Endothelial cell of umbilical vein (primary cell): Measurements from ENCODE around the gene MICB. TPM values are rescaled to one million over a fixed set of nuclear protein-coding genes. Genes with fewer than 3 reads are reported as not detected.

Experiments
- BruUV-seq: library from RNA; stranded (reverse); fragments of 400-500 nt; replicated peaks from 2 replicates; lab custom pipeline; 2021; lab: Mats Ljungman, UMichigan
- CTCF ChIA-PET: fragments of 300-600, 350-600 bp; sonication (Branson Sonifier 250); formaldehyde crosslinking; loops from one replicate; lab custom pipeline; 2021; ENCODE audit warnings: antibody characterized with exemption, inconsistent platforms; lab: Charles Lee
- POLR2A ChIA-PET: fragments of 300-600, 350-600 bp; sonication (Branson Sonifier 250); formaldehyde crosslinking; loops from one replicate; lab custom pipeline; 2021; ENCODE audit warnings: antibody characterized with exemption, inconsistent platforms; lab: Charles Lee
- DNase-seq: peaks from one replicate; pipeline ENCODE4 v3.0.0-alpha.2; 2011; ENCODE audit warnings: low read depth, low spot score
- FAIRE-seq: peaks from 2 replicates; lab custom pipeline; 2011; peaks lifted over from hg19 to GRCh38; lab: Jason Lieb, UNC
- H2AFZ ChIP-seq: 2 replicates; pipeline ENCODE4 v1.6.0; 2012; ENCODE audit warnings: low read depth, low read length, control low read depth, inconsistent platforms
- H3K27ac ChIP-seq: 2 replicates; pipeline ENCODE4 v1.5.1; 2011; ENCODE audit warnings: low read depth, mild to moderate bottlenecking, control low read depth, low read length, moderate library complexity; ENCODE audit not compliant: insufficient read depth
- H3K27me3 ChIP-seq, 2 experiments: 2 replicates each; pipeline versions ENCODE4 v1.6.0 to v1.6.1; 2011; ENCODE audit warnings: low read length in 2 of 2, mixed read lengths in 1 of 2; ENCODE audit not compliant: control insufficient read depth in 2 of 2, insufficient read depth in 2 of 2
- H3K36me3 ChIP-seq, 2 experiments: 2 replicates in 1 of 2; 3 replicates in 1 of 2; pipeline ENCODE4 v1.5.1; 2011; ENCODE audit warnings: low read length in 2 of 2, mild to moderate bottlenecking in 1 of 2, moderate library complexity in 1 of 2; ENCODE audit not compliant: control insufficient read depth in 2 of 2, insufficient read depth in 2 of 2; ENCODE audit errors: extremely low read depth in 1 of 2
- H3K4me1 ChIP-seq: 3 replicates; pipeline ENCODE4 v1.5.1; 2011; ENCODE audit warnings: mild to moderate bottlenecking, low read length; ENCODE audit not compliant: control insufficient read depth, insufficient read depth; ENCODE audit errors: extremely low read depth
- H3K4me2 ChIP-seq: 2 replicates; pipeline ENCODE4 v1.6.1; 2011; ENCODE audit warnings: low read length, control low read depth, mixed read lengths; ENCODE audit not compliant: insufficient read depth
- H3K4me3 ChIP-seq, 3 experiments: fragments of 200-600 bp in 1 of 3; sonication (generic), shearing (Covaris generic) in 1 of 3; replicated peaks in 1 of 3; 2 replicates each; pipeline ENCODE4 v1.5.1; 2011 to 2016; ENCODE audit warnings: control low read depth in 3 of 3, low read length in 3 of 3, mild to moderate bottlenecking in 2 of 3, inconsistent platforms in 1 of 3, low read depth in 1 of 3, moderate library complexity in 1 of 3; ENCODE audit not compliant: insufficient read depth in 1 of 3
- H3K79me2 ChIP-seq: 2 replicates; pipeline ENCODE4 v1.6.0; 2012; ENCODE audit warnings: low read length, inconsistent platforms; ENCODE audit not compliant: control insufficient read depth, insufficient read depth
- H3K9ac ChIP-seq: replicated peaks from 2 replicates; pipeline ENCODE3; 2011; ENCODE audit warnings: low read length, control low read depth; ENCODE audit not compliant: insufficient read depth; ENCODE audit errors: extremely low read depth
- H3K9me1 ChIP-seq: replicated peaks from 3 replicates; pipeline ENCODE4 v1.6.0; 2011; ENCODE audit warnings: mild to moderate bottlenecking, low read length; ENCODE audit not compliant: control insufficient read depth, insufficient read depth; ENCODE audit errors: extremely low read depth
- H3K9me3 ChIP-seq: replicated peaks from 2 replicates; pipeline ENCODE4 v1.5.1; 2012; ENCODE audit warnings: low read length, inconsistent platforms; ENCODE audit not compliant: control insufficient read depth, insufficient read depth
- H4K20me1 ChIP-seq: replicated peaks from 2 replicates; pipeline ENCODE3; 2011; ENCODE audit warnings: mild to moderate bottlenecking, low read length; ENCODE audit not compliant: control insufficient read depth, insufficient read depth; ENCODE audit errors: extremely low read depth
- FOS ChIP-seq: IDR thresholded peaks from 2 replicates; pipeline ENCODE4 v1.6.1; 2011; ENCODE audit warnings: mild to moderate bottlenecking, low read length, moderate library complexity, borderline replicate concordance; ENCODE audit not compliant: insufficient read depth
- GATA2 ChIP-seq: IDR thresholded peaks from 2 replicates; pipeline ENCODE4 v1.7.0; 2011; ENCODE audit warnings: low read depth, mild to moderate bottlenecking, moderate library complexity, mixed read lengths, low read length; ENCODE audit not compliant: insufficient read length, insufficient read depth
- JUN ChIP-seq: IDR thresholded peaks from 2 replicates; pipeline ENCODE4 v1.6.1; 2011; ENCODE audit warnings: borderline replicate concordance, low read depth; ENCODE audit not compliant: insufficient read length, insufficient read depth
- MYC ChIP-seq: IDR thresholded peaks from one replicate; pipeline ENCODE4 v1.6.1; 2011; ENCODE audit warnings: mild to moderate bottlenecking, low read depth, low read length
- POLR2AphosphoS5 ChIP-seq: IDR thresholded peaks from 2 replicates; pipeline ENCODE4 v1.6.1; 2012; ENCODE audit warnings: low read depth, mild to moderate bottlenecking, control low read depth, low read length, moderate library complexity; ENCODE audit not compliant: insufficient read depth
- dilution Hi-C: fragments of 300-500 bp; cut with MboI; formaldehyde crosslinking; loops from one replicate; pipeline ENCODE4 v1.15.0; 2019; ENCODE audit warnings: low sequenced_read_pairs; ENCODE audit not compliant: extremely low pct_ligation_motif_present
- intact Hi-C: fragments of 100-400 bp; cut with micrococcal nuclease; formaldehyde crosslinking; loops from one replicate; pipeline ENCODE4 v1.10.0; 2022
- polyA plus RNA-seq, 4 experiments: library from polyadenylated mRNA; depleted of rRNA in 3 of 4; stranded (reverse) in 3 of 4; unstranded in 1 of 4; fragments of >200 nt; gene quantifications; 2 replicates each; pipeline versions ENCODE4 v1.2.1 to v1.2.3, GENCODE V29; 2011 to 2012; ENCODE audit warnings: missing spikeins in 1 of 4
- total RNA-seq: library from RNA; stranded (reverse); gene quantifications from 2 replicates; pipeline ENCODE4 v1.2.3, GENCODE V29; 2021
- TF ChIP-seq, protein P1 (sequence below): IDR thresholded peaks from 2 replicates; pipeline ENCODE4 v1.6.1; 2011; ENCODE audit not compliant: insufficient read depth, insufficient read length

The MICB gene
- total and polyA plus RNA-seq, 2 donors (not counting 3 experiments of a cell fraction or from before 2014, with no cell fraction given), result 32.8 to 36.3 TPM

DNA sequence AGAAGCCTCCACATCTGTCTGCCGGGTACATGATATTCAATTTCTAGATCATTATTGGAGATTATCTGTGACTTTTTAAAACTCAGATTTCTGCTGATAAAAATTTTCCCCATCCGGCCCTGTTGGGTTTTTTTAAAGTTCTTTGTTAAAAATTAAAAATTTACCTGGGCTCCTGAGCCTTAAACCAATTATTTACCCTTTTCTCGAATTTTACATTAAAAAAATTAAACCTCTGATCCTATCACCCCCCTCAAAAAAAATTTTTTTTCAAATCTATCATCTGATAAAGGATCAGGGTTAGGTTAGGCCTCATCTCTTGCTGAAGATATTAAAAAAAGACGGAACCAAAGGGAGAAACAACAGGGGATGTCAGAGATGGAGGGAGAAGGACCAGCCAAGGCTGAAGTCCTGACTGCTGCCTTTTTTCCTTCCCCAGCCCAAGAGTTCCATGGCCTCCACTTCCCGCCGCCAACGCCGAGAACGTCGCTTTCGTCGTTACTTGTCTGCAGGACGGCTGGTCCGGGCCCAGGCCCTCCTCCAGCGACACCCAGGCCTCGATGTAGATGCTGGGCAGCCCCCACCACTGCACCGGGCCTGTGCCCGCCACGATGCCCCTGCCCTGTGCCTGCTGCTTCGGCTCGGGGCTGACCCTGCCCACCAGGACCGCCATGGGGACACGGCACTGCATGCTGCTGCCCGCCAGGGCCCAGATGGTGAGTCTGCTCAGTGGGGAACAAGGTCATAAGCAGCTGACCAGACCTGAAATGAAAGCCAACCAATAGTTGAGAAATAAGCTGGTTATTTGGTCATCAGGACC is 50.0 kb downstream of the MICB start:
- Histone ChIP-seq H4K20me1 (no peaks in the 10 kb centered on the region), H3K9me1 (no peaks in the 10 kb centered on the region), H3K4me3 (peak overlapping the region; percentile 22 to 55 (median 34)), H3K4me1 (peaks cover 17% of the 10 kb centered on the region), H3K27ac (peak overlapping the region; percentile 87), H3K27me3 (no peaks in the 10 kb centered on the region), H3K36me3 (no peaks in the 10 kb centered on the region), H3K9me3 (no peaks in the 10 kb centered on the region), H3K4me2 (peak overlapping the region; percentile 87), H3K79me2 (peaks cover 7% of the 10 kb centered on the region), H3K9ac (peak overlapping the region; percentile 96), H2AFZ (peak overlapping the region; percentile 34)
- DNase-seq, result no peak
- TF ChIP-seq FOS (no peak), JUN (no peak), POLR2AphosphoS5 (no peak), MYC (no peak), GATA2 (peak; percentile 2)
- TF ChIP-seq, protein P1, sequence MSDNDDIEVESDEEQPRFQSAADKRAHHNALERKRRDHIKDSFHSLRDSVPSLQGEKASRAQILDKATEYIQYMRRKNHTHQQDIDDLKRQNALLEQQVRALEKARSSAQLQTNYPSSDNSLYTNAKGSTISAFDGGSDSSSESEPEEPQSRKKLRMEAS, result no peak
- dilution Hi-C loops, result no loop called here
- intact Hi-C loops, result loop anchor here (1.0 to 10.0 kb wide), 10 partner anchors 12 to 405 kb away; partner anchors contain the start of genes BAG6, CLIC1, HSPA1B and MICA
- CTCF ChIA-PET, result interaction anchor here (0.7 to 31.0 kb wide), 8 partner anchors 8 to 569 kb away, joined by 3 to 1517 read pairs (median 4); partner anchors contain the start of genes C6orf47, LST1, LTB and NCR3
- FAIRE-seq, result no peak
- POLR2A ChIA-PET, result interaction anchor here (0.6 to 1.2 kb wide), 6 partner anchors 18 to 126 kb away, joined by 3 to 6 read pairs (median 4); no protein-coding TSS in a partner anchor
- TSS peak; percentile 64 for BruUV-seq
